Common myeloid progenitor, CD34-positive (primary cell): ENCODE results near the gene KRTAP10-6.
"Not testable (repeated sequence)": the region's sequence is repeated elsewhere in the genome, so short reads cannot be mapped to it uniquely, and the experiment has no call there.

Experiments
- CTCF ChIA-PET: fragments of 350-600 bp; sonication (Branson Sonifier 250); formaldehyde crosslinking; loops from one replicate; lab custom pipeline; 2021; ENCODE audit warnings: antibody characterized with exemption; lab: Charles Lee
- POLR2A ChIA-PET: fragments of 350-600 bp; sonication (Branson Sonifier 250); formaldehyde crosslinking; loops from one replicate; lab custom pipeline; 2021; ENCODE audit warnings: antibody characterized with exemption; lab: Charles Lee
- DNase-seq, 3 donors: peaks; one replicate each; pipeline versions ENCODE4 v3.0.0 to v3.0.0-alpha.2; 2013
- H3K27ac ChIP-seq, 2 experiments: 1 replicate in 1 of 2; 2 replicates in 1 of 2; pipeline ENCODE4 v1.7.0; 2013; ENCODE audit warnings: inconsistent platforms in 2 of 2, low read length in 2 of 2, mild to moderate bottlenecking in 2 of 2, low read depth in 1 of 2, moderate library complexity in 1 of 2; ENCODE audit not compliant: severe bottlenecking in 2 of 2, insufficient read depth in 1 of 2, poor library complexity in 1 of 2
- H3K27me3 ChIP-seq, 5 experiments: replicated peaks in 2 of 5; 1 replicate in 3 of 5; 2 replicates in 2 of 5; pipeline versions ENCODE4 v1.6.1 to v1.7.0; 2013; ENCODE audit warnings: low read length in 4 of 5, mild to moderate bottlenecking in 2 of 5, moderate library complexity in 2 of 5, inconsistent platforms in 1 of 5; ENCODE audit not compliant: insufficient read depth in 5 of 5, control insufficient read depth in 4 of 5
- H3K36me3 ChIP-seq, 4 experiments: 1 replicate in 2 of 4; 2 replicates in 2 of 4; pipeline versions ENCODE4 v1.6.1 to v1.7.0; 2013; ENCODE audit warnings: low read length in 3 of 4, control low read depth in 1 of 4, mild to moderate bottlenecking in 1 of 4; ENCODE audit not compliant: control insufficient read depth in 4 of 4, insufficient read depth in 4 of 4
- H3K4me1 ChIP-seq, 4 experiments: 1 replicate in 3 of 4; 2 replicates in 1 of 4; pipeline versions ENCODE4 v1.6.1 to v1.7.1; 2013; ENCODE audit warnings: low read length in 3 of 4, mild to moderate bottlenecking in 3 of 4, control low read depth in 1 of 4, inconsistent platforms in 1 of 4, moderate library complexity in 1 of 4; ENCODE audit not compliant: control insufficient read depth in 4 of 4, insufficient read depth in 4 of 4; ENCODE audit errors: control extremely low read depth in 1 of 4
- H3K4me3 ChIP-seq, 7 experiments: 1 replicate in 4 of 7; 2 replicates in 3 of 7; pipeline versions ENCODE4 v1.5.1 to v1.7.0; 2013; ENCODE audit warnings: mild to moderate bottlenecking in 7 of 7, low read length in 6 of 7, moderate library complexity in 6 of 7, inconsistent platforms in 2 of 7, low read depth in 2 of 7, control low read depth in 1 of 7; ENCODE audit not compliant: insufficient read depth in 4 of 7, control insufficient read depth in 1 of 7; ENCODE audit errors: extremely low read depth in 1 of 7
- H3K9me3 ChIP-seq, 5 experiments: 1 replicate in 4 of 5; 2 replicates in 1 of 5; pipeline versions ENCODE4 v1.6.1 to v1.7.1; 2013; ENCODE audit warnings: low read length in 4 of 5, mild to moderate bottlenecking in 2 of 5, inconsistent platforms in 1 of 5, low read depth in 1 of 5, moderate library complexity in 1 of 5; ENCODE audit not compliant: control insufficient read depth in 4 of 5, insufficient read depth in 2 of 5; ENCODE audit errors: control extremely low read depth in 1 of 5
- WGBS: methylation state at CpG from one replicate; pipeline ENCODE4 v1.1.5; 2013; ENCODE audit not compliant: insufficient coverage; 5-methylcytosine and 5-hydroxymethylcytosine counted together

The KRTAP10-6 gene

DNA sequence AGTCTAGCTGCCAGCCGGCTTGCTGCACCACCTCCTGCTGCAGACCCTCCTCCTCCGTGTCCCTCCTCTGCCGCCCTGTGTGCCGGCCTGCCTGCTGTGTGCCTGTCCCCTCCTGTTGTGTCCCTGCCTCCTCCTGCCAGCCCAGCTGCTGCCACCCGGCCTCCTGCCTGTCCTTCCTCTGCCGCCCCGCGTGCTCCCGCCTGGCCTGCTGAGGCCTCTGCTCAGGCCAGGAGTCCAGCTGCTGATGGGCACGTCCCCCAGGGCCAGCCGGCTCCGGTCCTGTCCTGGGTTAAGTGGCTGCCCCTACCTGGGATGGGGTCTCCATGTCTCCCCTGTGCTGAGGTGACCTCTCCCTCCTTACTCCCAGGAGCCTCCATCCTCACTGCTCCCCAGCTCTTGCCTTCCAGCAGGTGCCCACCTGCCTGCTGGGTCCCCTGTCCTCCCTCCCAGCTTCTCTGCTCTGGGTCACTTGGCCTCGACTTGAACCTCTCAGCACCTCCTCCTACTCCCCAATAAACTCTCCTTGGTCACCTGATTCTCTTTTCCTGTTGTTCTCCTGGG lies 20.4 kb upstream of the KRTAP10-6 start:
- Histone ChIP-seq H3K36me3 (no peaks in the 10 kb centered on the region), H3K27ac (no peak overlapping the region), H3K9me3 (peaks cover 0 to 18% (median 6%) of the 10 kb centered on the region in 5 experiments), H3K4me3 (no peak overlapping the region), H3K4me1 (no peaks in the 10 kb centered on the region), H3K27me3 (no peaks in the 10 kb centered on the region)
- ChIA-PET CTCF (no interaction called here), POLR2A (no interaction called here)
- no peak for DNase-seq
- WGBS = 87% methylated on average over 8 of the region's 13 CpGs

DNA sequence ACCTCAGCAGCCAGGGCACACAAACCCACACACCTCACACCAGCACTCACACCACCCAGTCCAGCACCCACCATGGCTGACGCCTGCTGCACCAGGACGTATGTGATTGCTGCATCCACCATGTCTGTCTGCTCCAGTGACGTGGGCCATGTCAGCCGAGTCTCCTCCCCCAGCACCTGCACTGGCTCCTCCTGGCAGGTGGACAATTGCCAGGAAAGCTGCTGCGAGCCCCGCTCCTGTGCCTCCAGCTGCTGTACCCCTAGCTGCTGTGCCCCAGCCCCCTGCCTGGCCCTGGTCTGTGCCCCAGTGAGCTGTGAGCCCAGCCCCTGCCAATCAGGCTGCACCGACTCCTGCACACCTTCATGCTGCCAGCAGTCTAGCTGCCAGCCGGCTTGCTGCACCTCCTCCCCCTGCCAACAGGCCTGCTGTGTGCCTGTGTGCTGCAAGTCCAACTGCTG lies 19.8 kb upstream of the KRTAP10-6 start, which contains the start of gene KRTAP10-8:
Gene KRTAP10-8 (plus strand): TSS at position 51 of the 458 bp plus-strand sequence. CDS start 22 bp downstream, at position 73.
- Histone ChIP-seq H3K27me3 (peaks cover 0 to 2% (median 0%) of the 10 kb centered on the region in 5 experiments), H3K9me3 (peaks cover 0 to 18% (median 6%) of the 10 kb centered on the region in 5 experiments), H3K27ac (no peak within 1 kb of the TSS), H3K4me3 (no peak within 1 kb of the TSS), H3K36me3 (no peaks in the 10 kb centered on the region), H3K4me1 (no peaks in the 10 kb centered on the region)
- DNase-seq = no peak
- POLR2A ChIA-PET = no interaction called here
- WGBS = 96% methylated on average over 6 of the region's 8 CpGs
- CTCF ChIA-PET = no interaction called here

DNA sequence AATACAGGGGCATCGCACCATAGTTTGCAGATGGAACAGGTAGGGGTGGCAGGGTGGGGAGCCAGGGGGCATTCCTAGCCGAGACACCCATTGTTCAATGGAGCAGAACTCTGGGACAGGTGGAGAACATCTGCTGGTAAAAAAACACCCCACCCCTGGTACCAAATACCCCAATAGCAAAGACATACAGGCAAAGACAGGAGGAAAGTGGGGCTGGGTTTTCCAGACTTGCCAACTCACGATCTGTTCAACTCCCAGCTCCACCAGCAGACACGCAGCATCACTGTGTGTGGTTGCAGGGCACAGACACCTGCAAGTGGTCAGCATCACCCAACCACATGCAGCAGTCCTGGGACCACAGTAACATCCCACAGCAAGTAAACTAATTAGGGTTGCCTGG lies 19.2 kb upstream of the KRTAP10-6 start:
- peaks cover 0 to 20% (median 6%) of the 10 kb centered on the region in 5 experiments for H3K9me3 ChIP-seq
- no peak overlapping the region for H3K4me3 ChIP-seq
- no peak overlapping the region for H3K27ac ChIP-seq
- 96% methylated on average over 4 of the region's 4 CpGs for WGBS
- ChIA-PET POLR2A (no interaction called here), CTCF (no interaction called here)
- DNase-seq = no peak
- no peaks in the 10 kb centered on the region for H3K36me3 ChIP-seq
- H3K27me3 ChIP-seq = peaks cover 0 to 2% (median 0%) of the 10 kb centered on the region in 5 experiments
- no peaks in the 10 kb centered on the region for H3K4me1 ChIP-seq

DNA sequence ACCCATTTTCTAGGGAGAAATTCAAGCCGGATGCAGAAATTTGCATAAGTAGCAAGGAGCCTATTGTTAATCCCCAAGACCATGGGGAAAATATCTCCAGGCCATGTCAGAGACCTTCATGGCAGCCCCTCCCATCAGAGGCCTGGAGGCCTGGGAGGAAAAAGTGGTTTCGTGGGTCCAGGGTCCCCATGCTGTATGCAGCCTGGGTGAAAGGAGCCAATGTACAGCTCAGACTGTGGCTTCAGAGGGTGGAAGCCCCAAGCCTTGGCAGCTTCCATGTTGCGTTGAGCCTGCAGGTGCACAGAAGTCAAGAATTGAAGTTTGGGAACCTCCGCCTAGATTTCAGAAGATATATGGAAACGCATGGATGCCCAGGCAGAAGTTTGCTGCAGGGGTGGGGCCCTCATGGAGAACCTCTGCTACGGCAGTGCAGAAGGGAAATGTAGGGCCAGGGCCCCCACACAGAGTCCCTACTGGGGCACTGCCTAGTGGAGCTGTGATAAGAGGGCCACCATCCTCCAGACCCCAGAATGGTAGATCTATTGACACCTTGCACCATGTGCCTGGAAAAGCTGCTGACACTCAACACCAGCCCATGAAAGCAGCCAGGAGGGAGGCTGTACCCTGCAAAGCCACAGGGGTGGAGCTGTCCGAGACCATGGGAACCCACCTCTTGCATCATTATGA lies 18.0 kb upstream of the KRTAP10-6 start:
- H3K27me3 ChIP-seq, POLR2A ChIA-PET, H3K4me1 ChIP-seq, H3K36me3 ChIP-seq, H3K4me3 ChIP-seq, H3K27ac ChIP-seq, DNase-seq: not testable (repeated sequence)
- H3K9me3 ChIP-seq = peaks cover 0 to 24% (median 6%) of the 10 kb centered on the region in 5 experiments
- CTCF ChIA-PET = interaction anchor here (0.6 kb wide), 1 partner anchor 1087 kb away, joined by 3 read pairs; no protein-coding TSS in a partner anchor
- WGBS = 100% methylated on average over 2 of the region's 7 CpGs

DNA sequence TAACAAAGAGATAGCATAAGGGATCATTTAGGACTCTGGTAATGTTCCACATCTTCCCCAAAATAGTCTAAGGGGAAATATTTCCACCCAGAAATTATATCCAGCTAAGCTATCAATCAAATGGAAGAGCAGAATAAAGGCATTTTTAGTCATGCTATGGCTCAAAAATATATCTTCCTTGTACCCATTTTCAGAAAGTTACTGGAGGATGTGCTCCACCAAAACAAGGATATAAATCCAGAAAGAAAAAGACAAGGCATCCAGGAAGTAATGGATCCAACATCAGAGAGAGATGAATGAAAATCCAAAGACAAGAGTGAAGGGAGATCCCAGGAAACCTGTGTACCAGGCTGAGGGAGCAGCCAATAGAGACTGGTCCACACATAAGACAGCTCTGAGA lies 16.9 kb upstream of the KRTAP10-6 start:
- CTCF ChIA-PET = no interaction called here
- POLR2A ChIA-PET = no interaction called here
- Histone ChIP-seq H3K4me3 (no peak overlapping the region), H3K4me1 (no peaks in the 10 kb centered on the region), H3K36me3 (no peaks in the 10 kb centered on the region), H3K27ac (no peak overlapping the region), H3K27me3 (peaks cover 0 to 6% (median 2%) of the 10 kb centered on the region in 5 experiments), H3K9me3 (peaks cover 0 to 30% (median 10%) of the 10 kb centered on the region in 5 experiments)
- no peak for DNase-seq

DNA sequence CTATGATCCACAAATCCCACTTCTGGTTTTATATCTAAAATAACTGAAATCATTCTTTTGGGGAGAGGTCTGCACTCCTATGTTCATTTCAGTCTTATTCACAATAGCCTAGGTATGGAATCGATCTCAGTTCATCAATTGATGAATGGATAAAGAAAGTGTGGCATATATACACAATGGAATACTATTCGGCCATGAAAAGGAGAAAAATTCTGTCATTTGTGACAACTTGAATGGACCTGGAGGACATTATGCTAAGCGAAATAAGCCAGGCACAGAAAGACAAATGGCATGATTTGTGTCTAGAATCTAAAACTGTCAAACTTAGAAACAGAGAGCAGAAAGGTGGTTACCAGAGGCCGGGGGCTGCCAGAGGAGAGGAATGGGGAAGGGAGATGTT lies 14.2 kb upstream of the KRTAP10-6 start:
- DNase-seq = no peak
- WGBS = 83% methylated on average over 2 of the region's 4 CpGs
- no peaks in the 10 kb centered on the region for H3K36me3 ChIP-seq
- ChIA-PET POLR2A (no interaction called here), CTCF (no interaction called here)
- no peak overlapping the region for H3K27ac ChIP-seq
- H3K9me3 ChIP-seq = peaks cover 0 to 31% (median 8%) of the 10 kb centered on the region in 5 experiments
- no peaks in the 10 kb centered on the region for H3K4me1 ChIP-seq
- no peak overlapping the region for H3K4me3 ChIP-seq
- peaks cover 0 to 13% (median 5%) of the 10 kb centered on the region in 5 experiments for H3K27me3 ChIP-seq

DNA sequence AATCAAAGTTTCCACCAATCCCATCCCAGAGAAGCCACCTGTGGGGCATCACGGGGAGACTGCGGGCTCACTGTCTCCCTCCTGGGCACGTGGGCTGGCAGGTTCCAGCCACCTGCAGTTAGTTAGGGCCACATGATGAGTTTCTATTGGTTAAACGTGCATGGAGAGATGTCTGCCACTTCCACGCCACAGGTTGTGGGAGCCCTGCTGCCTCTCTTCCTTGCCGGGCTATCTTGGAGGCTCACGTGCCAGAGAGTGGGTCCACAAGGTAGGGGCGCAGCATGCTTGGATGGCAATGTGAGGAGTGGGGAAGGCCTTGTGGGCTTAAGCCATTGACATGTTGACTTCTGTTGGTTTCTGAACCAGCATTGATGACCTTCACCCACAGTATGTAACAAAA lies 11.6 kb upstream of the KRTAP10-6 start:
- DNase-seq = no peak
- Histone ChIP-seq H3K27me3 (peaks cover 0 to 16% (median 5%) of the 10 kb centered on the region in 5 experiments), H3K9me3 (peaks cover 0 to 15% (median 3%) of the 10 kb centered on the region in 5 experiments), H3K4me3 (no peak overlapping the region), H3K36me3 (no peaks in the 10 kb centered on the region), H3K27ac (no peak overlapping the region), H3K4me1 (no peaks in the 10 kb centered on the region)
- 94% methylated on average over 5 of the region's 8 CpGs for WGBS
- POLR2A ChIA-PET = no interaction called here
- CTCF ChIA-PET = no interaction called here
